ENCODE results near the gene SAMSN1. TPM values are rescaled to one million over a fixed set of nuclear protein-coding genes. Genes with fewer than 3 reads are reported as not detected.

Gene SAMSN1
- total RNA-seq, 2 donors from 2014 or later, result 1.4 TPM; not detected in 1

GRCh38 chr21:14438211-14438610 lies 107.9 kb downstream of the SAMSN1 start:
- no peak for TF ChIP-seq CTCF (conservative IDR thresholded peaks at IDR 0.05)
- Histone ChIP-seq H3K4me3 (ENCODE audit: low read length) (no peak overlapping the region), H3K9ac (ENCODE audit: extremely low read depth, low read length, poor library complexity, severe bottlenecking) (no peak overlapping the region), H3K27me3 (ENCODE audit: control insufficient read depth, insufficient read depth, low read length, poor library complexity, severe bottlenecking) (no peaks in the 10 kb centered on the region), H3K27ac (ENCODE audit: low read depth, low read length) (no peak overlapping the region), H3K9me3 (ENCODE audit: control insufficient read depth, low read length) (peaks cover 6% of the 10 kb centered on the region), H3K36me3 (ENCODE audit: control insufficient read depth, insufficient read depth, low read length) (no peaks in the 10 kb centered on the region), H3K4me1 (ENCODE audit: control insufficient read depth, insufficient read depth, low read length) (no peaks in the 10 kb centered on the region)
- Mint-ChIP-seq H3K36me3 (ENCODE audit: low read depth) (no peaks in the 10 kb centered on the region), H3K9me3 (peaks cover 3% of the 10 kb centered on the region), H3K4me1 (no peaks in the 10 kb centered on the region), H3K27ac (no peak overlapping the region), H3K4me3 (no peak overlapping the region), H3K27me3 (ENCODE audit: insufficient read depth) (no peaks in the 10 kb centered on the region)
- WGBS, 2 experiments (ENCODE audit: insufficient coverage in 1 of 2, insufficient read length in 1 of 2), result 93 to 100% methylated on average over 2 to 4 of the region's 4 CpGs
- DNase-seq, result no peak

DNA sequence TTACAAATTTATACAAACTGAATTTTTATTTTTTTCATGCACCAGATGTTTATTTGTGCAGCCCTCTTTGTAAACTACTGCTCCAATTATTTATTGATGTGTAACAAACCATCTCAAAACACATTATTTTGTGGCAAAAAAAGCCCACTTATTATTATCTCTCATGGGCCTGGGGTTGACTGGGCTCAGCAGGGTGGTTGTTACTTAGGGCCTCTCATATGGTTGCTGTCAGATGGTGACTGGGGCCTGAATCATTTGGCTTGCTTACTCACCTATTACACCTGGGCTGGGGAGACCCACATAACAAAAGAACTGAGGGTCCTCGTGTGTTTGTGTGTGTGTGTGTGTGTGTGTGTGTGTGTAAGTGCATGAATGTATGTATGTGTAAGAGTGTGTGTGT lies 110.7 kb downstream of the SAMSN1 start:
- no peak overlapping the region for H3K4me3 Mint-ChIP-seq
- WGBS, 2 experiments (ENCODE audit: insufficient coverage in 1 of 2, insufficient read length in 1 of 2), result 73% methylated on average over 1 of the region's 1 CpG; no CpG with 5 or more reads in 1 of the 2 experiments
- no peak for DNase-seq

More for the DNA sequence above, 110.7 kb downstream of the SAMSN1 start:
- no peak for TF ChIP-seq CTCF (conservative IDR thresholded peaks at IDR 0.05)
- Histone ChIP-seq H3K4me3 (ENCODE audit: low read length) (no peak overlapping the region), H3K4me1 (ENCODE audit: control insufficient read depth, insufficient read depth, low read length) (no peaks in the 10 kb centered on the region), H3K27me3 (ENCODE audit: control insufficient read depth, insufficient read depth, low read length, poor library complexity, severe bottlenecking) (no peaks in the 10 kb centered on the region), H3K36me3 (ENCODE audit: control insufficient read depth, insufficient read depth, low read length) (no peaks in the 10 kb centered on the region), H3K27ac (ENCODE audit: low read depth, low read length) (no peak overlapping the region), H3K9ac (ENCODE audit: extremely low read depth, low read length, poor library complexity, severe bottlenecking) (no peak overlapping the region), H3K9me3 (ENCODE audit: control insufficient read depth, low read length) (peaks cover 6% of the 10 kb centered on the region)
- no peaks in the 10 kb centered on the region for H3K36me3 Mint-ChIP-seq (ENCODE audit: low read depth)
- peaks cover 3% of the 10 kb centered on the region for H3K9me3 Mint-ChIP-seq
- H3K27ac Mint-ChIP-seq, result no peak overlapping the region
- no peaks in the 10 kb centered on the region for H3K4me1 Mint-ChIP-seq
- H3K27me3 Mint-ChIP-seq (ENCODE audit: insufficient read depth), result no peaks in the 10 kb centered on the region

Other genes with a start within 250 kb of the SAMSN1 start
- gene HSPA13, start 163.2 kb downstream of the SAMSN1 start, total RNA-seq, result 10 to 100 TPM; 35.0 to 39.7 TPM